Measurements from ENCODE around the gene DYNLL1.

DNA sequence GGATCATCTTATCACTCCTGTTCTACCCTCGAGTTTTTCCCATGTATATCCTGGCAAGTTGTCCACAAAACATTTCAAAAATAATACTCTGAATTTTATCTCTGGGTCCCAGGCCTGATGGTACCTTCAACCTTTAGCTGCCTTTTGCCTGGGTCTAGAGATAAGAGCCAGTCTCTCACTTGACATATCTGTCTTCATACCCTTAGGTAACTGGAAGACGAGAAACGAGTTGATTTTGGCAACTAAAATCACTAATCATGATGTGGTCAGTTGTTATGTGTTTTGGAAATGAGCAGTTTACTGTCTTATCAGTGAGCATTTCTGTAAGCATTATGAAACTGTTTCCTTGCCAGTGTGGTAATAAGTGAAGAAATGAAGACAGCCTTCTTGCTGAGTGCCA, 44.5 kb downstream of the DYNLL1 start:
- TF ChIP-seq POLR2A (IDR thresholded peaks at IDR 0.05; ENCODE audit: low read length) (no peak), JUN (IDR thresholded peaks at IDR 0.05) (no peak), MYC (IDR thresholded peaks at IDR 0.05; ENCODE audit: borderline replicate concordance, low read length) (no peak)
- TF ChIP-seq, protein P1, sequence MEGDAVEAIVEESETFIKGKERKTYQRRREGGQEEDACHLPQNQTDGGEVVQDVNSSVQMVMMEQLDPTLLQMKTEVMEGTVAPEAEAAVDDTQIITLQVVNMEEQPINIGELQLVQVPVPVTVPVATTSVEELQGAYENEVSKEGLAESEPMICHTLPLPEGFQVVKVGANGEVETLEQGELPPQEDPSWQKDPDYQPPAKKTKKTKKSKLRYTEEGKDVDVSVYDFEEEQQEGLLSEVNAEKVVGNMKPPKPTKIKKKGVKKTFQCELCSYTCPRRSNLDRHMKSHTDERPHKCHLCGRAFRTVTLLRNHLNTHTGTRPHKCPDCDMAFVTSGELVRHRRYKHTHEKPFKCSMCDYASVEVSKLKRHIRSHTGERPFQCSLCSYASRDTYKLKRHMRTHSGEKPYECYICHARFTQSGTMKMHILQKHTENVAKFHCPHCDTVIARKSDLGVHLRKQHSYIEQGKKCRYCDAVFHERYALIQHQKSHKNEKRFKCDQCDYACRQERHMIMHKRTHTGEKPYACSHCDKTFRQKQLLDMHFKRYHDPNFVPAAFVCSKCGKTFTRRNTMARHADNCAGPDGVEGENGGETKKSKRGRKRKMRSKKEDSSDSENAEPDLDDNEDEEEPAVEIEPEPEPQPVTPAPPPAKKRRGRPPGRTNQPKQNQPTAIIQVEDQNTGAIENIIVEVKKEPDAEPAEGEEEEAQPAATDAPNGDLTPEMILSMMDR (IDR thresholded peaks at IDR 0.05) = no peak
- TF ChIP-seq, protein P2, sequence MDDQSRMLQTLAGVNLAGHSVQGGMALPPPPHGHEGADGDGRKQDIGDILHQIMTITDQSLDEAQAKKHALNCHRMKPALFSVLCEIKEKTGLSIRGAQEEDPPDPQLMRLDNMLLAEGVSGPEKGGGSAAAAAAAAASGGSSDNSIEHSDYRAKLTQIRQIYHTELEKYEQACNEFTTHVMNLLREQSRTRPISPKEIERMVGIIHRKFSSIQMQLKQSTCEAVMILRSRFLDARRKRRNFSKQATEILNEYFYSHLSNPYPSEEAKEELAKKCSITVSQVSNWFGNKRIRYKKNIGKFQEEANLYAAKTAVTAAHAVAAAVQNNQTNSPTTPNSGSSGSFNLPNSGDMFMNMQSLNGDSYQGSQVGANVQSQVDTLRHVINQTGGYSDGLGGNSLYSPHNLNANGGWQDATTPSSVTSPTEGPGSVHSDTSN (IDR thresholded peaks at IDR 0.05) = no peak

Data from A549 (cell line).